Left hindlimb (tissue), 1 donor: ENCODE measurements around the gene CYB5D1.
"Not testable (repeated sequence)": the region's sequence is repeated elsewhere in the genome, so short reads cannot be mapped to it uniquely, and the experiment has no call there.

ENCODE experiments used
- DNase-seq: peaks from one replicate; pipeline ENCODE4 v3.0.0-alpha.2; 2018

Gene CYB5D1

GRCh38 chr17:7859028-7859427 is 1.2 kb downstream of the CYB5D1 start:
- DNase-seq: no peak

DNA sequence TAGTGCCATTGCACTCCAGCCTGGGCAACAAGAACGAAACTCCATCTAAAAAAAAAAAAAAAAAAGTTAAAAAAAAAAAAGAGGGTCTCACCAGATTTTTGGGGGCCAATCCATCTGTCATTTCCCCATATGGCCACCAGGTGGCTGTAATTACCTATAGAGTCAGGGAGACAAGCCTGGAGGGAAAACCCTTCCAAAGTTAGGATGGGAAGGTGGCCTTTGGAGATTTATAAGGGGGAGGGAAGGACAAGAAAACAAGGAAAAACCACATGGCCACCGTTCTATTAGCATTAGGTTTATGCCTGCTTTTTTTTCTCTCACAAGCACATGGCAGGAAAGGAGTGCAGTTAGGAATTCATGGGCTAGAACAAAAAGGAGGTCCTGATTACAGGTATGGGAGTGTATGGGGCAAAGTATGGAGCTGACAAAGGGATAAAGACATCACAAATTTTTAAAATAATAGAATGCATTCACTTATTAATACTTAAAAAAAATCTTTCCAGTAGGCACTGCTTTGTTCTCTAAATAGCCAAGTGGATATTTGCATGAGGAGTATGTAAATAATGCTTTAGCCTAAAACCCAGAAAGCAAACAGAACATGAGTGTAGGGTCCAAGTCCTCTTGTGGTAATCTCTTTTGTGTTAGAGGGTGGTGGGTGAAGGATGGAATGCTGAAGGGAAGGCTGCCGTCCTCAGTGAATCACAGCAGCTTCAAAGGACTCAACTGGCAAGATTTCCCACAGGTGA is 5.1 kb downstream of the CYB5D1 start:
- DNase-seq: peak; percentile 45

DNA sequence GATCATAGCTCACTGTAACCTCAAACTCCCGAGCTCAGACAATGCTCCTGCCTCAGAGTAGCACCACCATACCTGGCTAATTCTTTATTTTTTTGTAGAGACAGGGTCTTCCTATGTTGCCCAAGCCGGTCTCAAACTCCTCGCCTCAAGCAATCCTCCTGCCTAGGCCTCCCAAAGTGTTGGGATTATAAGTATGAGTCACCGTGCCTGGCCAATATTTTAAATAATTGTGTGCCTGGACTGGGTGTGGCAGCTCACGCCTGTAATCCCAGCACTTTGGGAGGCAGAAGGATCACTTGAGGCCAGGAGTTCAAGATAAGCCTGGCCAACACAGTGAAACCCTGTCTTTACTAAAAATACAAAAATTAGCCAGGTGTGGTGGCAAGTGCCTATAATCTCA is 6.6 kb downstream of the CYB5D1 start:
- DNase-seq: not testable (repeated sequence)

DNA sequence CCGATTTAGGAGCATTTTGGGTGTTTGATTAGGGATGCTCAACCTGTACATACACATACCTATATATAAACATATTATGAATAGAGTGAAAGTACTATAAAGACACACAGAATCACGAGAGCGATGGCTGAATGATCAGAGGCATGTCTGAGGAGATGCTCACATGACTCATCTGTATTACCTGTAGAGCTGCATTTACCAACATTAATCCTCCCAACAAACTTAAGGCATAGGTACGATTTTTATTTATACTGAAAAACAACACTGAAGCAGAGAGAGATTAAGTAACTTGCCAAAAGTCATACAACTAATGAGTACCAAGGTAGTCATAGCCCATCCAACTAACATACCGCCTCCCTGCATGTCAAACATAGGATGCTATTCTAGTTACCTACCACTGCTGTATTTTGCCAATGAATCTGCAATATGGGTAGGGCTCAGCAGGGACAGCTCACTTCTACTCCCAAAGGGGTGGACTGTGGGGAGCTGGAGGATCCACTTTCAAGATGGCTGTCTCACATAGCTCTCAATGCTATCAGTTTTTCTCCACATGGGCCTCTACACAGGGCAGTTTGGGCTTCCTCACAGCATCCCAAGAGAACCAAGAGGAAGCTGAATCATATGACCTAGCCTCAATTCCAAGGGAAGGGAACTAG is 7.3 kb downstream of the CYB5D1 start:
- DNase-seq: no peak

- DNase-seq: no peak
Measured at GRCh38 chr17:7867881-7868329, 10.1 kb downstream of the CYB5D1 start.

DNA sequence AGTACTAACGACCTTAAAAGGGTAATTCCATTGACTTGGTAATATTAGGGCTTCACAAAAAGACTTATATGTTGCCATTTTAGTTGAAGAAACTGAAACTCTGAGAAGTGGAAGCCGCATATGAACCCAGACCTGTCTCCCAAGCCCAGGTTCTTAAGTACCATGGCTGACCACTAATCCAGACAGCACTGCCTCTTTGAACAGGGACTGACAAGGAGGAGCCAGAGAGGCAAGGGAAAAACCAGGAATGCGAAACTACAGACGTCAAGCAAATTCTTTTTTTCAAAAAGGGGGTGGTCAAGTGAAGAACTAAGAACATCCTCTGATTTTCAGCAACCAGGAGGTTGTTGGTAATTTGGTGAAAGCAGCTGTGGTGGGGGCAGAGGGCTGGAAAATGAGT is 15.2 kb downstream of the CYB5D1 start:
- no peak for DNase-seq

DNA sequence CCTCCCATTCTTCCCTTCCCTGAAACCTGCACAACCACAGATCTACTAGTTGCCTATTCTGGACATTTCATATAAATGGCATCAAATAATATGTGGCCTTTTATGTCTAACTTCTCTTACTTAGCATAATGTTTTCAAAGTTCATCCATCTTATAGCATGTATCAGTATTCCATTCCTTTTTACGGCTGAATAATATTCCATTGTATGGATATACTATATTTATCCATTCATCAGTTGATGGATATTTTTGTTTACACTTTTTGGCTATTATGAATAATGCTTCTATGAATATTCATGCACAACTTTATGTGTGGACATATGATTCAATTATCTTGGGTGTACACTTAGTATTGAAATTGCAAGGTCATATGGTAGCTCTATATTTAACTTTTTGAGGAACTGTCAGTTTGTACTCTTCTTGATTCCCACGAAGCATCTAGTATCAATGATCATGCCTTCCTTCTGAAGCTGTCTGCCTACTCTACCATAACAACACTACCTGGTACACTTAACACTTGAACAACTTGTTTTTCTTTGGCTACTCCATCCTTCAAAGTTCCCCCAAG is 18.1 kb downstream of the CYB5D1 start:
- DNase-seq: no peak

GRCh38 chr17:7878234-7878633 is 20.4 kb downstream of the CYB5D1 start:
- DNase-seq: no peak

- DNase-seq: no peak
Measured at GRCh38 chr17:7880076-7880868, 22.5 kb downstream of the CYB5D1 start.

GRCh38 chr17:7881276-7882054 is 23.7 kb downstream of the CYB5D1 start:
- no peak for DNase-seq

GRCh38 chr17:7882068-7882467 is 24.3 kb downstream of the CYB5D1 start:
- no peak for DNase-seq

GRCh38 chr17:7882629-7883028 is 24.8 kb downstream of the CYB5D1 start:
- DNase-seq: no peak

GRCh38 chr17:7883781-7884386 is 26.1 kb downstream of the CYB5D1 start:
- DNase-seq: no peak

- peak; percentile 61 for DNase-seq
Measured at GRCh38 chr17:7884581-7885366, 27.0 kb downstream of the CYB5D1 start.

DNA sequence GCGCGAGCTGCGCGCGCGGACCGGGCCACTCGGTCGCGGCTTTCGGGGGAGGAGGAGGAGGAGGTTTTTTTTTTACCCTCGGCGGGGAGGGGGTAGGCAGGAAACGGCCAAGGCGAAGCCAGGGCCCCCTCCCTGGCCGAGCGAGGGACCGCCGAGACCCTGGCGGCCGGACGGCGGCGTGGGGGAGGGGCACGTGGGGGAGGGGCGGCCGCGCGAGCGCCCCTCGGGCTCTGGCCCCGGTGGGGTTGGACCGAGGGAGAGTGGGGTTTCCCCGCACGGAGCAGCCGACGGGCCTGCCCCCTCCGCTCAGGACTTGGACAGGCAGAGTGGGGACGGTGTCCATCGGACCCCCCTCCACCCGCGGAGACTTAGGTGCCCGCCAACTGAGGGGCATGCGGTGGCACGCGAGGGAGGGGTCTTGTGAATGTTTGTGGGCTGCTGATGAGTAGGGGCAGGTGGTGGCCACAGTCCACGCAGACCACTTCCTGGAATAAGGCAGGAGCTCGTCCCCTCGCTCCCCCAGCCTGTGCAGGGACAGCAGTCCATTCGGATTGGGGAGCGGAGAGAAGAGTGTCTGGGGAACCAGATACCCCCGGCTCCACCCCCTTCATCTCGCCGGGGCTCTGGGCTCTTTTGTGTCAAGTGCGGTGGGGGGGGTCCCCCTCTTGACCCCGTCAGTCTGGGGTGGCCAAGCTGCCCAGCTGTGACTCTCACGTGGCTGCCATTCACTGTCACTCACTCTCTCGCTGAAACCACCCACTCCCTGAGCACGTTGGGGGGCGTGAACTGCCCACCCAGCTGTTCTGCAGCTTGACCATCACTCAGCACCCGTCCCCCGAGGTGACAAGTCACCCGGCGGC is 27.8 kb downstream of the CYB5D1 start:
- DNase-seq: peak; percentile 79

DNA sequence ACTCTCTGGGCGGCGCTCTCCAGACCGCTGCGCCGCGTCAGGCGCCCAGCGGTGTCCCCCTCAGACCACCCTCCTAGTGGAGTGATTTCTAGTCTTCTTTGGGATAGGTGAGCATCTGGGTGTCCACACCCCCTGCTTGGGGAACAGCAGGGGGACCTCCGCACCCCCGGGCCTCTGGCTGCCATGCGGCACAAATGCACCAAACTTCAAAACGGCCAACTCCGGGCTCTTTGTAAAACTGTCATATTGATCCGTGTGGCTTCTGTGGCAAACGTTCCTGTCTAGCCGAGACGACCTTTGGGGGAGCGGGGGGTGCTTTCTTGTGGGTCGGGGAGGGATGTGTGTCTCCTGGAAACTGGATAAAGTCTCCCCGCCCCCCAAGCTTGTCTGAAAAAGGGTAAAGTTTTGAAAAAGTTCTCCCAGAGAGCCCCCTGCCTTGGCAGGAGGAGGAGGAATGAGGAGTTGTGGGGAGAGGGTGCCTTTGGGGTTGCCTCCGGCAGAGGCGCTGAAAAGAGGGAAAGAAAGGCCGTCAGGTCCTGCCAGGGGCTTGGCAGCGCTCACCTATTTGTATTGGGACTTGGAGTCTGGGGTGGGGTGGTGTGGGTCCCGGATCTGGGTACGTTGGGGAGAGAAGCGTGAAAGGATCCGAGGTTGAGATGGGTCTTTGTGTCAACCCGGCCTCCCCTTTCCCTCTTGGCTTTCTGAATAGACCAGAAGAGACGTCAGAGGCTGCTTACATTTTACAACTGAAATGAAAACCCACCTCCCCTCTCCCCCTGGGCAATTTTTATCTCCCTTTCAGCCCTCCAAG is 28.6 kb downstream of the CYB5D1 start:
- DNase-seq: peak; percentile 70

GRCh38 chr17:7887038-7887481 is 29.3 kb downstream of the CYB5D1 start:
- DNase-seq: no peak

DNA sequence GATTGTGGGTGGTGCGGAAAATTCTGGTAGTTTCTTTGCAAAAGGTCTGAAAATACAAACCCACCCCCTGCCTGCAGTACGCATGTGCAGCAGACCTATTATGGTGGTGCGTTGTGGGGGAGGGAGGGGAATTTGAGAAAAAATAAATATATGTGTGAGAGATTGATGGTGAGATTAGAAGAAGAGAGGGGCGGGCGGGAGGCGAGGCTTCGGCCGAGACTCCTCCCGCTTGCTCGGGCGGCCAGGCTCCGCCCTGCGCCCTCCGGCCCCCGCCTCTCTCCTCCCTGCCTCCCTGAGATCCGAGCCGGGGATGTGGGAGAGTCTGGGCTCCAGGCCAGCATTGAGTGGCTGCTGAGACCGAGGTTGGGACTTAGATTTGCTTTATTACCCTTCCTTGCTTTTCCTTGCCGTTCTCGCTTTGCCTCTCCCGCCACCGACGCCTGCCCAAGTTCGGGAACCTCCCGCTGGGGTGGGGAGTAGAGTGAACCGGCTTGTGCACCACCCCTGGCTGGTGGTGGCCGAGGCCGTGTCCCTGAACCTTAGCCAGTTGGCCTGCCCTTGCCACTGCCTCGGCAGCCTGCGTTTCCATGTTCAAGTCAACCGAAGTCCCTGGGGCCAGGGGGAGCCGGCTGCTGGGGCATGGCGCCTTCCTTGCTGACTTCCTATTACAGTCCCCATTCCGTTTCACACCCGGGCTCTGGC is 29.8 kb downstream of the CYB5D1 start:
- peak; percentile 98 for DNase-seq
